ENCODE measurements around the gene ZNF223. TPM values are rescaled to one million over a fixed set of nuclear protein-coding genes. Genes with fewer than 3 reads are reported as not detected.

ZNF223 gene
- polyA plus RNA-seq, 1 of the 3 experiments (the other 2 are of a cell fraction) = 2.7 TPM

DNA sequence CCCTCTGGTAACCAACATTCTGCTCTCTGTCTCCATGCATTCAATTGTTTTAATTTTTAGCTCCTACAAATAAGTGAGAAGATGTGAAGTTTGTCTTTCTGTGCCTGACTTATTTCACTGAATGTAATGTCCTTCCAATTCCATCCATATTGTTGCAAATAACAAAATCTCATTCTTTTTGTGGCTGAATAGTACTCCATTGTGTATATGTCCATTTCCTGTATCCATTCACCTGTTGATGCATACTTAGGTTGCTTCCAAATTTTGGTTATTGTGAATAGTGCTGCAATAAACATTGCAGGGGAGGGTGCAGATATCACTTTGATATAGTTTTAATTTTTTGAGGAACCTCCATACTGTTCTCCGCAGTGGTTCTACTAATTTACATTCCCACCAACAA is 17.6 kb downstream of the ZNF223 start:
- Histone ChIP-seq H4K20me1 (ENCODE audit: insufficient read depth) (no peaks in the 10 kb centered on the region), H3K9me2 (no peaks in the 10 kb centered on the region), H3K4me2 (no peak overlapping the region), H3K4me1 (ENCODE audit: control insufficient read depth in 1 of 2, insufficient read depth in 2 of 2, low read depth in 1 of 2, low read length in 1 of 2) (peaks cover 0 to 7% of the 10 kb centered on the region in 2 experiments; a peak in 1 of 4 replicates), H2AFZ (ENCODE audit: low read depth) (no peak overlapping the region), H3K36me3 (replicated peaks in 1 of 2; ENCODE audit: control insufficient read depth in 1 of 2, insufficient read depth in 2 of 2, low read length in 1 of 2) (peaks cover 27 to 40% of the 10 kb centered on the region in 2 experiments), H3K27me3 (ENCODE audit: insufficient read depth) (no peaks in the 10 kb centered on the region), H3K9me3 (peaks cover 13% of the 10 kb centered on the region; the same call in 1 of the 2 replicates), H3K4me3 (ENCODE audit: low read depth in 2 of 2, low read length in 1 of 2) (no peak overlapping the region), H3F3A (replicated peaks; ENCODE audit: insufficient read depth) (no peaks in the 10 kb centered on the region), H3K27ac (ENCODE audit: low read depth in 2 of 2, low read length in 1 of 2) (no peak overlapping the region), H3K9ac (no peak overlapping the region), H3K79me2 (ENCODE audit: insufficient read depth) (peaks cover 3% of the 10 kb centered on the region; the same call in 1 of the 2 replicates)
- DNase-seq = no peak
- no peak for TF ChIP-seq NFIC (IDR thresholded peaks at IDR 0.05; ENCODE audit: borderline replicate concordance)
- no peak for TF ChIP-seq CHD2 (IDR thresholded peaks at IDR 0.05; ENCODE audit: low read length, partially characterized antibody)
- TF ChIP-seq RCOR1 (IDR thresholded peaks at IDR 0.05; ENCODE audit: low read length) = no peak
- CTCF ChIA-PET = no interaction called here
- WGBS (ENCODE audit: low lambda C conversion rate) = 100% methylated on average over 1 of the region's 1 CpG
- POLR2A ChIA-PET = no interaction called here

GRCh38 chr19:44071824-44072542 is 20.1 kb downstream of the ZNF223 start, which contains the start of gene ZNF284:
TSS of gene ZNF284 (plus strand) at chr19:44072159. CDS start at chr19:44076390, 4,231 bp downstream.
- Histone ChIP-seq H3K9ac (peak within 1 kb of the TSS; percentile 51), H3K79me2 (ENCODE audit: insufficient read depth) (peaks cover 8% of the 10 kb centered on the region; the same call in 1 of the 2 replicates), H3K4me1 (ENCODE audit: control insufficient read depth in 1 of 2, insufficient read depth in 2 of 2, low read depth in 1 of 2, low read length in 1 of 2) (peaks cover 0 to 7% of the 10 kb centered on the region in 2 experiments; a peak in 1 of 4 replicates), H4K20me1 (ENCODE audit: insufficient read depth) (no peaks in the 10 kb centered on the region), H3K27me3 (ENCODE audit: insufficient read depth) (no peaks in the 10 kb centered on the region), H3K9me2 (no peaks in the 10 kb centered on the region), H3K4me3 (ENCODE audit: low read depth in 2 of 2, low read length in 1 of 2) (peak within 1 kb of the TSS; percentile 71 to 85), H3K4me2 (peak within 1 kb of the TSS; percentile 80), H3K27ac (ENCODE audit: low read depth in 2 of 2, low read length in 1 of 2) (peak within 1 kb of the TSS; percentile 36 to 81; a peak in 3 of 4 replicates), H2AFZ (ENCODE audit: low read depth) (peak within 1 kb of the TSS; percentile 99), H3K9me3 (no peaks in the 10 kb centered on the region), H3K36me3 (replicated peaks in 1 of 2; ENCODE audit: control insufficient read depth in 1 of 2, insufficient read depth in 2 of 2, low read length in 1 of 2) (peaks cover 13 to 20% of the 10 kb centered on the region in 2 experiments), H3F3A (replicated peaks; ENCODE audit: insufficient read depth) (no peaks in the 10 kb centered on the region)
- TF ChIP-seq EP300 (IDR thresholded peaks at IDR 0.05; ENCODE audit: borderline replicate concordance in 1 of 2, low read depth in 1 of 2, low read length in 1 of 2) (no peak), POLR2AphosphoS5 (IDR thresholded peaks at IDR 0.05; ENCODE audit: low read depth, low read length) (peak; percentile 76), SIN3A (IDR thresholded peaks at IDR 0.05; ENCODE audit: borderline replicate concordance, low read depth, low read length) (peak; percentile 38; the same call in 1 of the 2 replicates), GABPA (IDR thresholded peaks at IDR 0.05; ENCODE audit: low read depth) (peak; percentile 89), RXRA (IDR thresholded peaks at IDR 0.05; ENCODE audit: borderline replicate concordance, low read depth) (no peak), TAF1 (IDR thresholded peaks at IDR 0.05; ENCODE audit: borderline replicate concordance, low read depth, low read length) (no peak), RAD21 (IDR thresholded peaks at IDR 0.05; ENCODE audit: low read length) (no peak), ELF1 (IDR thresholded peaks at IDR 0.05) (peak; percentile 93), MAX (IDR thresholded peaks at IDR 0.05; ENCODE audit: low read depth) (peak; percentile 83), MXI1 (IDR thresholded peaks at IDR 0.05; ENCODE audit: low read depth, low read length) (peak; percentile 51), CHD2 (IDR thresholded peaks at IDR 0.05; ENCODE audit: low read length, partially characterized antibody) (peak; percentile 63), YY1 (IDR thresholded peaks at IDR 0.05; ENCODE audit: low read depth) (peak; percentile 25; the same call in 1 of the 2 replicates), TCF12 (IDR thresholded peaks at IDR 0.05) (no peak; the same call in 1 of the 2 replicates), FOXJ3 (CRISPR knock-in tag; IDR thresholded peaks at IDR 0.05) (no peak), NRF1 (IDR thresholded peaks at IDR 0.05; ENCODE audit: low read depth, low read length) (peak; percentile 3; the same call in 1 of the 2 replicates), EZH2phosphoT487 (IDR thresholded peaks at IDR 0.05; ENCODE audit: borderline replicate concordance, low read depth) (no peak), RCOR1 (IDR thresholded peaks at IDR 0.05; ENCODE audit: low read length) (no peak)
- TF ChIP-seq, protein P1, sequence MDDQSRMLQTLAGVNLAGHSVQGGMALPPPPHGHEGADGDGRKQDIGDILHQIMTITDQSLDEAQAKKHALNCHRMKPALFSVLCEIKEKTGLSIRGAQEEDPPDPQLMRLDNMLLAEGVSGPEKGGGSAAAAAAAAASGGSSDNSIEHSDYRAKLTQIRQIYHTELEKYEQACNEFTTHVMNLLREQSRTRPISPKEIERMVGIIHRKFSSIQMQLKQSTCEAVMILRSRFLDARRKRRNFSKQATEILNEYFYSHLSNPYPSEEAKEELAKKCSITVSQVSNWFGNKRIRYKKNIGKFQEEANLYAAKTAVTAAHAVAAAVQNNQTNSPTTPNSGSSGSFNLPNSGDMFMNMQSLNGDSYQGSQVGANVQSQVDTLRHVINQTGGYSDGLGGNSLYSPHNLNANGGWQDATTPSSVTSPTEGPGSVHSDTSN (IDR thresholded peaks at IDR 0.05) = peak; percentile 38; the same call in 1 of the 2 replicates
- TF ChIP-seq, protein P2, sequence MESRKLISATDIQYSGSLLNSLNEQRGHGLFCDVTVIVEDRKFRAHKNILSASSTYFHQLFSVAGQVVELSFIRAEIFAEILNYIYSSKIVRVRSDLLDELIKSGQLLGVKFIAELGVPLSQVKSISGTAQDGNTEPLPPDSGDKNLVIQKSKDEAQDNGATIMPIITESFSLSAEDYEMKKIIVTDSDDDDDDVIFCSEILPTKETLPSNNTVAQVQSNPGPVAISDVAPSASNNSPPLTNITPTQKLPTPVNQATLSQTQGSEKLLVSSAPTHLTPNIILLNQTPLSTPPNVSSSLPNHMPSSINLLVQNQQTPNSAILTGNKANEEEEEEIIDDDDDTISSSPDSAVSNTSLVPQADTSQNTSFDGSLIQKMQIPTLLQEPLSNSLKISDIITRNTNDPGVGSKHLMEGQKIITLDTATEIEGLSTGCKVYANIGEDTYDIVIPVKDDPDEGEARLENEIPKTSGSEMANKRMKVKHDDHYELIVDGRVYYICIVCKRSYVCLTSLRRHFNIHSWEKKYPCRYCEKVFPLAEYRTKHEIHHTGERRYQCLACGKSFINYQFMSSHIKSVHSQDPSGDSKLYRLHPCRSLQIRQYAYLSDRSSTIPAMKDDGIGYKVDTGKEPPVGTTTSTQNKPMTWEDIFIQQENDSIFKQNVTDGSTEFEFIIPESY (IDR thresholded peaks at IDR 0.05; ENCODE audit: borderline replicate concordance, low read depth) = no peak
- POLR2A ChIA-PET = no interaction called here
- DNase-seq = peak; percentile 86
- WGBS (ENCODE audit: low lambda C conversion rate) = 4% methylated on average over 36 of the region's 40 CpGs
- CTCF ChIA-PET = interaction anchor here (0.8 to 1.5 kb wide), 4 partner anchors 14 to 42 kb away, joined by 3 to 5 read pairs (median 4); partner anchors contain the start of gene ZNF225

All from SK-N-SH (cell line).